Fibroblast of the conjunctiva (primary cell): ENCODE data around the gene AGK.

Source experiments
- DNase-seq: peaks from one replicate; pipeline ENCODE4 v3.0.0-alpha.2; 2010; ENCODE audit warnings: low read depth

AGK gene, protein sequence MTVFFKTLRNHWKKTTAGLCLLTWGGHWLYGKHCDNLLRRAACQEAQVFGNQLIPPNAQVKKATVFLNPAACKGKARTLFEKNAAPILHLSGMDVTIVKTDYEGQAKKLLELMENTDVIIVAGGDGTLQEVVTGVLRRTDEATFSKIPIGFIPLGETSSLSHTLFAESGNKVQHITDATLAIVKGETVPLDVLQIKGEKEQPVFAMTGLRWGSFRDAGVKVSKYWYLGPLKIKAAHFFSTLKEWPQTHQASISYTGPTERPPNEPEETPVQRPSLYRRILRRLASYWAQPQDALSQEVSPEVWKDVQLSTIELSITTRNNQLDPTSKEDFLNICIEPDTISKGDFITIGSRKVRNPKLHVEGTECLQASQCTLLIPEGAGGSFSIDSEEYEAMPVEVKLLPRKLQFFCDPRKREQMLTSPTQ

DNA sequence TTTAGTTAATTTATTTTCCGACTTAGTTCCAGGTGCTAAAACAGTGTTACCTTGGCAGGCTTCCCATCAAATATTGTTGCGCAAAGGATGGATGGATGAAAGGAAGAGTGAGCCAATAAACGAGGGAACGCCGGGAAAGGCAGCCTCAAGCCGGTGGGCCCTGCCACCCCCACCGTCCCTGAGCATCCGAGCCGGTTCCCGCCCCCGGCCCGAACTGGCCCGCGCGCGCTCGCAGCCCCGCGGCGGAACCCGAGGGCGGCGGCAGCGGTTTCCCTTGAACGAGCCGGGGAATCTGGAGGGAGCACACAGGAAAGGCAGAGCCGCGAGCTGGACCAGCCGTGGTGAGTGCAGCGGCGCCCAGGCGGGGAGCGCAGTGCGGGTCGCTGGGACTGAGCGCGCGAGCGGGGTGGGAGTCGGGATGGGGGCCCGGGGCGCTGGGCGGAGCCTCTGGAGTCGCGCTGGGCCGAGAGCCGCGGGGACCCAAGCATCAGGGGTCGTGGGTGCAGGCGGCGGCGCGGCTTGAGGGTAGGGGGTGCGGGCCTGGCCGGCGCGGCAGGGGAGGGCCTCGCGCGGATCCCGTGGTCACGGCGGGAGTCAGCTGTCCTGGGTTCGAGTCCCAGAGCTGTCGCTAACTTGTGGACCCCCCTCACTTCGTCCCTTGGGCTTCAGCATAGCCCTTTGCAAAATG, at the start of gene AGK:
AGK (plus strand) TSS at position 317 of the 688 bp plus-strand sequence. CDS start 4,057 bp downstream, outside the sequence.
- DNase-seq: peak; percentile 28

DNA sequence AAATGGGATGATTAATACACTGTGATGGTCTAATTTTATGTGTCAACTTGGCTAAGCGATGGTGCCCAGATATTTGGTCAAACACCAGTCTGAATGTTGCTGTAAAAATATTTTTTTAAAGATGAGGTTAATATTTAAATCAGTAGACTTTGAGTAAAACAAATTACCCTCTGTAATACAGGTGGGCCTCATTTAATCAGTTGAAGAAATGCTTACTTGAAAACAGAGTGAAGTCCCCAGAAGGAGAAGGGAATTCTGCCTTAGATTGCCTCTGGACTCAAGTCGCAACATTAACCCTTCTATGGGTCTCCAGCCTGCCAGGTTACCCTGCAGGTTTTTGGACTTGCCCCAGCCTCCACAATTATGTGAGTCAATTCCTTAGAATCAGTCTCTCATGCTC, 49.8 kb upstream of the AGK start:
- DNase-seq: no peak

DNA sequence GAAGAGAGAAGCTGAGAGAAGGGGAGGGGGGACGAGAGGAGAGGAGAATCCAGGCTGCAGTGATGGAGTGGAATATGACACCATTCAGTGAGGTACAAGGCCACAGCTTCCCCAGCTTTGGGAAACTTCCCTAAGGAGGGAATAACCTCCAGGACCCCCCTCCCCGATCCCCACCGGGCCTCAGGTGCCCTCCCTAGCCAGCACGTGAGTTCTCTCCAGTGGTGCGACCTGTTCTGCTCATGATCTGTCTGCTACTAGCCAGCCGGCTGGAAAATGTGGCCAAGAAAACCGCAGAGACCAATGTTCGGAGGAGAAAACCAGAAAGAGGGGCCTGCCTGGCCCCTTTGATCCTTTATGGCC, 39.9 kb upstream of the AGK start:
- DNase-seq: no peak

DNA sequence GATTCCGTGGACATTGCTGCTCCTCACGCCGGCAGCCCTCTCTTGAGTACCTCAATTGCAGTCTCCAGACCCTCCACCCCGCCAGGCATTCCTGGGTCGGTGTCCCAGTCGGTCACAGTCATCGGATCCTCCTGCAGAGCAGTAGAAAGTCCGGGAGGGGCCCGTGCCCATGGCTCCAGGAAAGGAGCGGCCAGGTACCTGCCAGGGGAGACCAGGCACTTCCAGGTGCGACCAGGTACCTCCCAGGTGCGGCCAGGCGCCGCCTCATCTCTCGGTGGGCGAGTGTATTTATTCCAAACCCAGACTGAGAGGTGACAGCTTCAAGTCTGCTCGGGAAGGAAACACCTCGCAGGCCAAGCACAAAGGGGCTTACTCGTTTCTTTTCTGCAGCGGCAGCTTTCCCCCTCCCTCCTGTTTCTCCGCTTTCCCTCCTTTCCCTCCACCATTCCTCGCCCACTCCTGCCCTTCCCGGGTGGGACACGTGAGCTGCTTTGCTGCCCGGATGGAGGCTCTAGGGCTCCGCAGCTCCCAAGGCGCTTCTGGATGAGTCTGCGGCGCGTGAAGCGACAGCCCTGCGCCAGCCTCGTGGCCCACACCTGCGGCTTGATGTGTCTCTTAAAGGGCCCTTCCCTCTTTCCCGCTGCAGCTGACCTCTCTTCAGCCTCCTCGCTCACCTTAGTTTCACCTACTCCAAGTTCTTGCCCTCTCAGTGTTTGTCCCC, 39.4 kb upstream of the AGK start:
- DNase-seq: no peak

DNA sequence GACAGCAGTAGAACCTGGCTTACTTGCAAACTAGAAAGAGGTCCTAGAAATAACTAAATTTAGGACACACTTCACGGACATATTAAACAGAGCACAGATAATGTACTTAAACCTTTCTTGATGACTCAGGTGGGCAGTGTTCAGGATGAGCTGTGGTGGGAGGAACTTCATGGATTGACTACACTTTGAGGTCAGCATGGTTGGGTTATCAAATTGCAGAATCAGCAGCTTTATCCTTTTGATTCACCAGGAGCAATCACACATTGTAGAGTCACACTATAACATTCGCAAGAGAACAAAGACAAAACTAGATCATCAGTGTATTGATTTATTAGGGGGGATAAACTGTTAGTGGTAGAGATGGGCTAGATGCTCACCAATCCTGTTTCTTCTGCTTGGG, 38.6 kb upstream of the AGK start:
- no peak for DNase-seq

DNA sequence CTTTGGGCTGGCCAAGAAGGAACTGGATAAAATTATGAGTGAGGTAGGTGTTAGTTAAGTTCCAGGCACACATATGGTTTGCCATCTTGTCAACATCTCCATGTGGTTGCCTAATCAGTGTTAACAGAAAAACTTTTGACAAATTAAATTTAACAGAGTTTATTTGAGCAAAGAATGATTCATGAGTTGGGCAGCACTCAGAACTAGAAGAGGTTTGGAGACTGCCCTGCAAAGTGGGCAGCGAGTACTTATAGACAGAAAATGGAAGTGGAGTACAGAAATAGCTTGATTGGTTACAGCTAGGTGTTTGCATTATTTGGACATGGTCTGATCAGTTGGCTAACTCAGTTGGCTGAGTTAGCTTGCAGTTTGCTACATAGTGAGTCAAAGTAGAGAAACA, 37.5 kb upstream of the AGK start:
- DNase-seq: no peak

DNA sequence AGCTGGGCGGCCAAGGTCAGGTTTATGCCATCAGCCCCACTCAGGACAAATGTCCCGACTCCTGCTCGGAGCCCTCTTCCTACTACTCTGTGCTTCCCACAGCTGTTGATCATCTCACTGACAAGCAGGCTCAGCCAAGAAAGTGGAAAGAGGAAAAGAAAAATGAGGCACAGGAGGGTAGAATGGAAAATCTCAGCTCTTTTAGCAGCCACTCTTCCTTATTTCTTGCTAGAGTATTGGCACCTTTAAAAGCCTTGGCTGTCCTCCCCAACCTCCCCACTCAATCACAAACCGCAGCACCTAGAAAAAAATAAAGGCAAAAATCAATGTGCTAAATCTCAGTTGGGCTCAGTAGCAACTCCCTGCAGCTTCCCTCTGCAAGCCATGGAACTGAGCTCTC, 35.3 kb upstream of the AGK start:
- DNase-seq: no peak

DNA sequence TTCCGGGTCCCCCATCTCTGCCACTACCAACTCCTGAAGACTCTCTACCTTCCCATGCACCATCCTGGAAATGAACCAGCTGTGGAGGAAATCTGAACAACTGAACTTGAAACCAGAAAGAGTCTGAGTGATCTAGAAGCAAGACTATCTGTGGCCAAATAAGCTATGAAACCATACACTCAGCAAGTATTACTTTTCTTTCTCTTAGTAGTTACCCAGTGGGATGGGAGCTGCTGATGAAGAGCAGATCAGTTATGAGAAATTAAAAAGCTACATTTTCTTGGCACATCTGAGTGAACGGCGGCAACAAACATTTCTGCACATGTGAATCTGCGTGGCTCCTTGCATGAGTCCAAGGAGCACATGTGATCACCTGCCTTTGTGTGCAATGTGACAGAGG, 31.6 kb upstream of the AGK start:
- DNase-seq: no peak

DNA sequence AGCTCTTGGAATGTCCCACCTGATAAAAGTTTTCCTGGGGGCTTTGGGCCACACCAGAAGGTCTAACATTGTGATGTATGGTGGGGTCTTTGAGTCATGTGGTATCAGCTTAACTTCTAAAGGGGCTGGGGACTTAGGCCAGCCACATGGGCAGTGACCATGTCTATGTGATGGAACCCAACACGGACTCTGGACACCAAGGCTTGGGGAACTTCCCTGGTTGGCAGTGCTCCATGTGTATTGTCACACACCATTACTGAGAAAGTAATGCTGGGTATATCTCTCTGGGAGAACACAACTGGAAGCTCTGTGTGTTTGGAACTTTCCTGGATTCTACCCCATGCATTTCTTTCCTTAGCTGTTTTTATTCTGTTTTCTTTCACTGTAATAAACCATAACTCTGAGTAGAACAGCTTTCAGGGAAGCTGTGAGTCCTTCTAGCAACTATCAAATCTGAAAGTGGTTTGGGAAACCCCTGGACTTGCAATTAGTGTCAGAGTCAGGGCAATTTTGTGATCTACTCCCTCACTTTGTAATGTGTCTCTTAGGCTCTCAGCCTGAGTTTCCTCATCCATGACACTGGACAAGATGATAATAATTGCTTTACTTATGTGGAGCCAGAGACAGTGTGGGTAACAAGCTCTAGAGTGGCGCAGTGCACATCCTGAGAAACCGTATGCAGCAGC, 28.4 kb upstream of the AGK start:
- no peak for DNase-seq

DNA sequence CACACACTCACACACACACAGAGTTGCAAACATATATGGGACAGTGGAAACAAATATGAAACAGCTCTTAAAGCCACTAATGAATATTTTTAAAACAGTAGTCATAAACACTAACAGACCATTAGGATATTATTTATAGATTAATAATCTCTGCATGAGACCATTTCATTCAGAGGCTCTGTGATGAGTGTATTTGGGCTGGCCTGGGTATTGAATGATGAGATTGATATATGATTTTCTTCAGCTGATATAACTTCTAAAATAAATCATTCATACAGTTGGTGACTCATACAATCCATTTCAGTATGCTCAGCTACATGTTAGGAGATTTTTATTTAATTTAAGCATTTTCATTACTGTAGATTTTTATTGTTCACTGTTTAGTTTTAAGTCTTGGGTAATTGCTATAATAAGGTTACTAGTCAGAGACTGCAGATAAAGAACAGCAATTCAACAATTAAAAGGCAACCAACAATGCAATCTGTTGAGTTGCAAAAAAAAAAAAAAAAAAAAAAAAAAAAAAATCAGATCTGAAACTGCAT, 25.2 kb upstream of the AGK start:
- no peak for DNase-seq

DNA sequence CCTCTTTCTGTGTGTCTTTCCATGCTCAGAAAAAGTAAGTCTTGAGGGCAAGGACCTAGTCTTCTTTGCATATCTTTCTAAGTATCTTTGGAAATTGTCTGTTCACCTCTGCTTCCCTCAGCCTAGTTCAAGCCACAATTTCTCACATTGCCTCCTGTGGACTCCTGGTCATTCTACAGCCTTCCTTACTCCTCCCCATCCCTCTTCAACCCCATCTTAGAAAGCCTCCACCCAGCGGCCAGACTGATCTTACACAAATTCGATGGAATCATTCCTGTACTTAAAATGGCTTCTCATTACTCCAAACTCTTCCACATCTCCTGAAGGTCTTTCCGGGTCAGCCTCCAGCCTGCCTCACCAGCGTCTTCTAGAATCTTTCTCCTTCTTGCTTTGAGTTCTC, 24.1 kb upstream of the AGK start:
- DNase-seq: no peak

DNA sequence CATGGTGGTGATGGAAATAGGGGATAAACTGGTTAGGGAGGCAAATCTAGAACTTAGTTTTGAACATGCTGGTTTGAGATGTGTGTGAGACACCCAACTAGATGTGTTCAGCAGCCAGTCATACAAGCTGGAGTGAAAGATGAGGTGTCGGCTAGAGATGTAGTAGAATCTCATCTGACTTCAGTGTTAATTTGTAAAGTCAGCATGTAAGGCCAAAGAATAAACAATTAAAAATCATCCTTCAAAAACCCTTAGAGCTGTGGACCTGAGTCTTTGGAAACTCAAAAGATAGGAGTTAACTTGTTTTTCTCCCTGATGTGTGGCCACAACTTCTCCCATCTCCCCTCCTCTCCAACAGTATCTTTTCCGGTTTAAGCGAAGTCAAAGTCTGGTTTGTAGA, 22.8 kb upstream of the AGK start:
- DNase-seq: no peak

DNA sequence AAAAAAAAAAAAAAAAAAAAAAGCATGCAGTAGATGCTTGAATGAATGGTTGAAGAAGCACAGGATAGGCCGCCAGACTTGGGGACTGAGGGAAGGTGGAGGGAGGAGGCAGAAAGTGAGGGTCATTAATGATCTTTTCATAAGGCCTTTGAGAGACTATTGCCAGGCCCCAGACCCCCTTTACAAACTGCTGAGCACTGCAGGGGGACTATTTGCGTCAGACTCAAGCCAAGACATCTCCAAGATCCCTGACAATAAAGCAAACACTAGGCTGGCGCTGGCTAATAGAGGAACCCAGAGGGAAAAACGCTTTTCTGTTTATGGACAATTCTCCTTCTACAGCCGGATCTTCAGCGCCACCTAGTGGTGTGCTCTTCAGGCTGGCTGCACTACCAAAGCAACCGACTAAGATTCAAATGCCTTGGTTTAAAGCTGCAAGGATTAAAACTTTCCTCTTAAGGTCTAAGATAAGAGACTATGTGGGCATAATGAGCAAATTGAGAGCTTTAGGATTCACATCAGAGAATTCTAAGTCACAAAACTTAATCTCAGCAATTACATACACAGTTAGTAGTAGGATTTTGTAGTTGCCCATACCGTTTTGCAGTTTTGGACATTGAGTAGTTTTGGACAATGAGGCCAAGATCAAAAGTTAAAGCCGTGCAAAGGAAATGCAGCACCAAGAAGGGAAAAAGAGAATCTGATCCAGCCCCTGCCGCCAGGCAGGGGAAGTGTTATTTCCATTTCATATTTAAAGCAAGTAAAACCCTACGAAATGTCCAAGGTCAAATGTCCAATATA, 17.9 kb upstream of the AGK start:
- peak; percentile 62 for DNase-seq

DNA sequence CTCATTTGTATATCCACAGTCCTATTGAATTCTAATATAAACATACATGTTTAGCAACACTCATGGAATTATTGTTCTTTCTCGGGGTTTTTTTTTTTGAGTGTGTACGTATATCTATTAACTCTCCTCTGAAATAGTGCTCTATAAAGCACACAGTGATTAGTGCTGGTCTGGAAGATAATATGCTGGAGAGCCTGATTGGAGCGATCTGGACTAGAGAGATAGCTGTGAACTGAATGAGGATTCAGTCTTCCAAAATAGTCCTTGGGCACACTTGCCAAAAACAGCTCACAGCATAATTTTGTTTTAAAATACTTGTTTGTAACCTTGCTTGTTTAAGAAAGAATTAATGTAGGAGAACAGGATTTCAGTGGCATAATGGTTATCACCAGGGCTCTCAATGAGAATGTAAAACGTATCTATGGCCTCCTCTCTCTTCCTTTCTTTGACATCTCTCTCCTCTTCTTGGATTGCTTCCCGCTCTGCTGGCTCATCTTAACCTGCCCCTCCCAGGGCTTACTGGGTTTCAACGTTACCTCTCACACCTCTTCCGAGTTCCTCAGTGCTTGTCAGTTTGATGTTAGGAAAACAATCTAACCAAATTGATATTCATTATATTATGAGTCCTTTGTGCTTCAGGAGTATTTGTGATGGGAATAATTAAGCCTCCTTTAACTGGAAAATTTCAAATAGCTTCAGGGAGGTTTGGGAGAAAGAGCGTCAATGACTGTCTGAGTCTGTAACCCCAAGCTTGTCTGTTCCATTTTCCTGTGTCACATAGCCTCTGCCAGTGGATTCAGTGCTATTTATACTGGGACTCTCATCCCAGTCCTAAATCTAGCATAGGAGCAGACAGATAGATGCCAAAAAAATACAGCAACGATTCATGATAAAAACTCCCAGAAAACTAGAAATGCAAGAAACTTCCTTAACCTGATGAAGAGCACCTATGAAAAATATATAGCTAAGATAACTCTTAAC, 16.2 kb upstream of the AGK start:
- no peak for DNase-seq

DNA sequence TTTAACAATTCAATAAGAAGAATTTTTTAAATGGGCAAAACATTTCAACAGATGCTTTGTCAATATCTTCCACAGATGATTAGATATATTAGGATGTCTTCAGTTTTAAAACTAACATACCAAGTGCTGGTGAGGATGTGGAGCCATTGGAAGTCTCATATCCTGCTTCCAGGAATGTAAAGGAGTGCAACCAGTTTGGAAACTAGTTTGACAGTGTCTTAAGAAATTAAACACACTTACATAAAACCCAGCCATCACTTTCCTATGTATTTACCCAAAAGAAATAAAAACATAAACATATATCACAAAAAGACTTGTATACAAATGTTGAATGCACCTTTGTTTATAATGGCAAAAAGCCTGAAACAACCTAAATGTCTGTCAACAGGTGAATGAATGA, 13.3 kb upstream of the AGK start:
- DNase-seq: no peak

DNA sequence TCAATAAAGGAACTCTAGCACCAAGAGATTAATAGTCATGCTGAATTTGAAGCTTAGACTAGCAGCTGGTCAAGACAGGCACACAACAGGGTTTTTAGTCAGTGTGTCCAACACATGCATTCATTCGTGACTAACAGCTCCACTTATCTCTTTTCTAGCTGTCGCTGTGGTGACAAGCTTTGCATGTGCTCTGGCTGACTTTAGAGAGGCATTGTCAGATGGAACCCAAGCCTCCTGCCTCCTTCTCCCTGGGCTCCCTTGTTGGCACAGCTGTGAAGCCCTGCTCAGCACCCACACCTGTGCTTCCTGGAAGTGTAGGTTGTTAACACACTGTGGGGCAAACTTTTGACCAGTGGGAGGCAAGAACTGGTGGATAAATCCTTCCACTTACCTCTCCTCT, 9.8 kb upstream of the AGK start:
- no peak for DNase-seq

DNA sequence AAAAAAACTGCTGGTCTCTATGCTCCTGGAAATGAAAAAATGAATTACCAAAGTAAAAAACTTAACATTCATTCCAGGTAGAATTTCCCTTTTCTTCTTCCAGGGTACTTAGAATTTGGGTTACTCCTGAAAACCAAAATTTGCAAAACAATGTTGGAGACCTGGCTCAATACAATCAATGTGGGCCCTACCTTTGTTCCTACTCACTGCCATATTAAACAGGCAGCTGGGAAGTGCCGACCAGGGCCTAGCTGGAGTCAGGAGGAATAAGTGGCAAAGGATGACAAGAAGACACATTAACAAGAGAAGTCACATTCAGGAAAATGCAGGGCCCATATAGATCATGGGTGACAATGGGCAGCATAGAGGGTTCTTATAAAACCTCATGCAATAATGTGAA, 6.4 kb upstream of the AGK start:
- DNase-seq: no peak

DNA sequence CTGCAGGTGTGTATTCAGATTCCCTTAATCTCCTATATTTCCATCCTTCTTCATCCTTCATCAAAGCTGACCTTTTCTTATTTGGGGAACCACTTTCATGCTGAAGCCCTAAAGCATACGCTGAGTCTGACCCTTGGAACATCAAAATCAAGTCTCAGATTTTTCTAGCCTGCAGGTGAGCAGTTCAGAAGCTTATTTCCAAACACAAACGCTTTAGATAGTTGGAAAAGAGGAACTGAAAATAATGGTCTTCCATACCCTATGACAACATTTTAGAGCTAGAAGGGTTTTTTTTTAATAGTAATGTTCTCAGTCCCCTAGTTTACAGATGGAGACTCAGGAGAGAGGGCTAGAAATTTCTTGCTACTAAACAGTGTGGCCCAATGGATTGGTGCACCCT, 1.6 kb upstream of the AGK start:
- no peak for DNase-seq

DNA sequence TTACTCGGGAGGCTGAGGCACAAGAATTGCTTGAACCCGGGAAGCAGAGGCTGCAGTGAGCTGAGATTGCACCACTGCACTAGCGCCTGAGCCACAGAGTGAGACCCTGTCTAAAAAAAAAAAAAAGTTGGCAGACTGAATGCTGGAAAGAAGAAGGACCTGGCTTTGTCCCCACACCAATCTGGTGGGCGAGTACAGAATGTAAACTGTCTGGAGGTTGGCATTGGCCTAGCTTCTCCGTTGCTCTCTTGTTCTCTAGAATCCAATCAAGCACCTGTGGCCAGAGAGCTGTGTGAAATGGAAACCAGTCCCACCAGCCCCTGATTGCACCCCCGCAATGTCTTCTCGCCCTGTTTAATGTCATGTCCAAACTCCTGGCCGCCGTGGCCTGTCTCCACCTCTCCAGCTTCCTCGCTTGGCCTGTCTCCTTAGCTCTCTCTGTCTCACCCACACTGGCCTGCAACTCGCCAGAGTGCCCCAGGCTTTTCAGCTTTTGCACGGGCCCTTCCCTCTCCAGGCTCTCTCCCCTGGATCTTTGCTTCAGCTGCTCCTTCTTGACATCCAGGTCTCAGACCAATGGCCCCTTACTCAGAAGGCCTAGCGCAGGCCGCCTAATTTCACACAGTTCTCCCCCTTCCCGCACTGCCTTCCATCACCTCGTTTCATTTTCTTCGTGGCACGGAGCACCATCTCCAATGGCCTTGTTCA, 670 bp upstream of the AGK start:
- DNase-seq: no peak

DNA sequence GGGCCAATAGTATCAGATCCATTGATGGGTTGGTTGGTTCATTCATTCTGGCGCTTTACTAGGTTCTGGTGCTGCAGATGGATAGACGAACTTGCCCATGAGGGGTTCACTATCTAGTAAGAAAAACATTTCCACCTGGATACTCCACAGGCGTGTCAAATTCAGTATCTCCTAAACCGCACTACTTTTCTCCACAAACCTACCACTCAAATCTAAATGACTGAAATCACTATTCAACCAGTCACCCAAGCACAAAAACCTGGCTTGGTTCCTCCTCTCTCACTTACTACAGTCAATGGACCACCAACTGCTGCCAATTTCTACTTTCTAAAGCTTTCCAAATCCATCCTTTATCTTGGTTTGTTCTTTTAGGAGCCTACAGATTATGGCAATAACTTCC, 572 bp downstream of the AGK start:
- no peak for DNase-seq
